Measurements from ENCODE around the gene COL4A2. TPM values are rescaled to one million over a fixed set of nuclear protein-coding genes. Genes with fewer than 3 reads are reported as not detected.

The COL4A2 gene
- total RNA-seq, 1 donor from 2014 or later, result 7.6 TPM

- DNase-seq (ENCODE audit: low read depth) (no peak), FAIRE-seq (no peak)
- no peak overlapping the region for H3K4me3 ChIP-seq (ENCODE audit: low read depth, low read length)
- no peak for TF ChIP-seq CTCF (IDR thresholded peaks at IDR 0.05; ENCODE audit: insufficient read depth, low read length, severe bottlenecking)
- no peaks in the 10 kb centered on the region for H3K36me3 ChIP-seq (ENCODE audit: control insufficient read depth, insufficient read depth, low read length)
- no peaks in the 10 kb centered on the region for H3K27me3 ChIP-seq (ENCODE audit: control insufficient read depth, insufficient read depth, low read length)
These were observed 211.5 kb downstream of the COL4A2 start for GRCh38 chr13:110518571-110518970.

GRCh38 chr13:110519046-110519445 lies 212.0 kb downstream of the COL4A2 start:
- no peak for DNase-seq (ENCODE audit: low read depth)
- FAIRE-seq, result no peak
- TF ChIP-seq CTCF (IDR thresholded peaks at IDR 0.05; ENCODE audit: insufficient read depth, low read length, severe bottlenecking), result no peak
- H3K27me3 ChIP-seq (ENCODE audit: control insufficient read depth, insufficient read depth, low read length), result no peaks in the 10 kb centered on the region
- peaks cover 1% of the 10 kb centered on the region for H3K36me3 ChIP-seq (ENCODE audit: control insufficient read depth, insufficient read depth, low read length)
- no peak overlapping the region for H3K4me3 ChIP-seq (ENCODE audit: low read depth, low read length)

- FAIRE-seq (no peak), DNase-seq (ENCODE audit: low read depth) (no peak)
- Histone ChIP-seq H3K4me3 (ENCODE audit: low read depth, low read length) (no peak overlapping the region), H3K27me3 (ENCODE audit: control insufficient read depth, insufficient read depth, low read length) (no peaks in the 10 kb centered on the region), H3K36me3 (ENCODE audit: control insufficient read depth, insufficient read depth, low read length) (peaks cover 1% of the 10 kb centered on the region)
- TF ChIP-seq CTCF (IDR thresholded peaks at IDR 0.05; ENCODE audit: insufficient read depth, low read length, severe bottlenecking), result no peak
These were observed 212.4 kb downstream of the COL4A2 start for GRCh38 chr13:110519506-110519905.

- FAIRE-seq (no peak), DNase-seq (ENCODE audit: low read depth) (no peak)
- H3K4me3 ChIP-seq (ENCODE audit: low read depth, low read length), result no peak overlapping the region
- no peaks in the 10 kb centered on the region for H3K27me3 ChIP-seq (ENCODE audit: control insufficient read depth, insufficient read depth, low read length)
- TF ChIP-seq CTCF (IDR thresholded peaks at IDR 0.05; ENCODE audit: insufficient read depth, low read length, severe bottlenecking), result no peak
- H3K36me3 ChIP-seq (ENCODE audit: control insufficient read depth, insufficient read depth, low read length), result peaks cover 1% of the 10 kb centered on the region
These were observed 213.6 kb downstream of the COL4A2 start for GRCh38 chr13:110520431-110521295.

GRCh38 chr13:110521296-110521680 lies 214.2 kb downstream of the COL4A2 start:
- TF ChIP-seq CTCF (IDR thresholded peaks at IDR 0.05; ENCODE audit: insufficient read depth, low read length, severe bottlenecking), result no peak
- Histone ChIP-seq H3K27me3 (ENCODE audit: control insufficient read depth, insufficient read depth, low read length) (no peaks in the 10 kb centered on the region), H3K36me3 (ENCODE audit: control insufficient read depth, insufficient read depth, low read length) (peaks cover 1% of the 10 kb centered on the region), H3K4me3 (ENCODE audit: low read depth, low read length) (no peak overlapping the region)
- FAIRE-seq, result no peak
- DNase-seq (ENCODE audit: low read depth), result no peak
